WTC11 (cell line): ENCODE results near the gene C1QB. TPM values are rescaled to one million over a fixed set of nuclear protein-coding genes. Genes with fewer than 3 reads are reported as not detected.

ENCODE experiments used
- ATAC-seq: fragments of 200-7000 bp; cut with Tn5 transposase; 2 replicates; pipeline ENCODE4 v1.10.0; 2021; ENCODE audit warnings: mild to moderate bottlenecking, moderate library complexity
- CTCF ChIA-PET: fragments of 300-600 bp; sonication (Branson Sonifier 250); formaldehyde crosslinking; loops from one replicate; lab custom pipeline; 2021; ENCODE audit warnings: antibody characterized with exemption; lab: Charles Lee
- POLR2A ChIA-PET: fragments of 350-600 bp; sonication (Branson Sonifier 250); formaldehyde crosslinking; loops from one replicate; lab custom pipeline; 2021; ENCODE audit warnings: antibody characterized with exemption; lab: Charles Lee
- DNase-seq: peaks from one replicate; pipeline ENCODE4 v3.0.0; 2021; ENCODE audit warnings: low spot score
- H3K27ac Mint-ChIP-seq: 2 replicates; pipeline ENCODE4 v1.8.0; 2021; ENCODE audit warnings: mixed read lengths
- H3K27me3 Mint-ChIP-seq: 2 replicates; pipeline ENCODE4 v1.8.0; 2021; ENCODE audit warnings: low read depth, mild to moderate bottlenecking, moderate library complexity, mixed read lengths
- H3K36me3 Mint-ChIP-seq: 2 replicates; pipeline ENCODE4 v1.8.0; 2021; ENCODE audit warnings: mixed read lengths
- H3K4me1 Mint-ChIP-seq: 2 replicates; pipeline ENCODE4 v1.8.0; 2022; ENCODE audit warnings: mixed read lengths
- H3K4me3 Mint-ChIP-seq: 2 replicates; pipeline ENCODE4 v1.8.0; 2021; ENCODE audit warnings: mild to moderate bottlenecking, moderate library complexity, mixed read lengths
- H3K9me3 Mint-ChIP-seq: 2 replicates; pipeline ENCODE4 v1.8.0; 2021; ENCODE audit warnings: mixed read lengths
- CREM ChIP-seq: sonication (generic); formaldehyde crosslinking; IDR thresholded peaks from 2 replicates; pipeline ENCODE4 v1.8.1; 2022; ENCODE audit warnings: mild to moderate bottlenecking, missing genetic modification reagents, moderate library complexity
- ESRRA ChIP-seq: sonication (generic); formaldehyde crosslinking; IDR thresholded peaks from 2 replicates; pipeline ENCODE4 v1.8.1; 2022; ENCODE audit warnings: mild to moderate bottlenecking, missing genetic modification reagents, borderline replicate concordance
- GTF2I ChIP-seq: fragments of 250-450 bp; sonication (Bioruptor Pico); conservative IDR thresholded peaks from 2 replicates; pipeline ENCODE4 v1.4.0; 2021; ENCODE audit warnings: mild to moderate bottlenecking
- IRF2 ChIP-seq: sonication (generic); formaldehyde crosslinking; IDR thresholded peaks from 2 replicates; pipeline ENCODE4 v1.8.0; 2022; ENCODE audit warnings: low read depth, missing genetic modification reagents, borderline replicate concordance
- JAZF1 ChIP-seq: fragments of 250-450 bp; sonication (Bioruptor Pico); IDR thresholded peaks from 2 replicates; pipeline ENCODE4 v1.9.0; 2021; ENCODE audit warnings: moderate library complexity, mild to moderate bottlenecking, inconsistent platforms
- NFATC4 ChIP-seq: fragments of 250-450 bp; sonication (Bioruptor Pico); IDR thresholded peaks from 2 replicates; pipeline ENCODE4 v1.9.0; 2021; ENCODE audit warnings: mild to moderate bottlenecking
- NFYB ChIP-seq: sonication (generic); formaldehyde crosslinking; conservative IDR thresholded peaks from 2 replicates; pipeline ENCODE4 v1.8.0; 2022; ENCODE audit warnings: low read depth, missing genetic modification reagents
- SP1 ChIP-seq: sonication (generic); formaldehyde crosslinking; conservative IDR thresholded peaks from 2 replicates; pipeline ENCODE4 v1.8.1; 2022; ENCODE audit warnings: missing genetic modification reagents
- ZNF121 ChIP-seq: sonication (generic); formaldehyde crosslinking; IDR thresholded peaks from 2 replicates; pipeline ENCODE4 v1.8.0; 2023; ENCODE audit warnings: missing genetic modification reagents
- ZNF232 ChIP-seq: sonication (generic); formaldehyde crosslinking; IDR thresholded peaks from 2 replicates; pipeline ENCODE4 v1.8.0; 2022; ENCODE audit warnings: mild to moderate bottlenecking, missing genetic modification reagents
- ZNF423 ChIP-seq: fragments of 250-450 bp; sonication (Bioruptor Pico); IDR thresholded peaks from 2 replicates; pipeline ENCODE4 v2.1.2; 2022; ENCODE audit warnings: mild to moderate bottlenecking, moderate library complexity
- total RNA-seq: library from RNA; stranded (reverse); gene quantifications from 3 replicates; pipeline ENCODE4 v1.2.3, GENCODE V29; 2021
- TF ChIP-seq, protein P1 (sequence below): fragments of 200-600 bp; IDR thresholded peaks from 2 replicates; pipeline ENCODE4 v1.8.0; 2022; ENCODE audit warnings: antibody characterized with exemption
- TF ChIP-seq, protein P2 (sequence below): fragments of 250-450 bp; sonication (Bioruptor Pico); IDR thresholded peaks from 2 replicates; pipeline ENCODE4 v1.8.0; 2021; ENCODE audit warnings: mild to moderate bottlenecking
- TF ChIP-seq, protein P3 (sequence below): sonication (generic); formaldehyde crosslinking; conservative IDR thresholded peaks from 2 replicates; pipeline ENCODE4 v1.8.1; 2022; ENCODE audit warnings: mild to moderate bottlenecking, missing genetic modification reagents
- TF ChIP-seq, protein P4 (sequence below): fragments of 250-450 bp; sonication (Bioruptor Pico); IDR thresholded peaks from 2 replicates; pipeline ENCODE4 v1.9.0; 2021; ENCODE audit warnings: mild to moderate bottlenecking, borderline replicate concordance

The C1QB gene
- total RNA-seq, 1 experiment from 2014 or later: 0.61 TPM

DNA sequence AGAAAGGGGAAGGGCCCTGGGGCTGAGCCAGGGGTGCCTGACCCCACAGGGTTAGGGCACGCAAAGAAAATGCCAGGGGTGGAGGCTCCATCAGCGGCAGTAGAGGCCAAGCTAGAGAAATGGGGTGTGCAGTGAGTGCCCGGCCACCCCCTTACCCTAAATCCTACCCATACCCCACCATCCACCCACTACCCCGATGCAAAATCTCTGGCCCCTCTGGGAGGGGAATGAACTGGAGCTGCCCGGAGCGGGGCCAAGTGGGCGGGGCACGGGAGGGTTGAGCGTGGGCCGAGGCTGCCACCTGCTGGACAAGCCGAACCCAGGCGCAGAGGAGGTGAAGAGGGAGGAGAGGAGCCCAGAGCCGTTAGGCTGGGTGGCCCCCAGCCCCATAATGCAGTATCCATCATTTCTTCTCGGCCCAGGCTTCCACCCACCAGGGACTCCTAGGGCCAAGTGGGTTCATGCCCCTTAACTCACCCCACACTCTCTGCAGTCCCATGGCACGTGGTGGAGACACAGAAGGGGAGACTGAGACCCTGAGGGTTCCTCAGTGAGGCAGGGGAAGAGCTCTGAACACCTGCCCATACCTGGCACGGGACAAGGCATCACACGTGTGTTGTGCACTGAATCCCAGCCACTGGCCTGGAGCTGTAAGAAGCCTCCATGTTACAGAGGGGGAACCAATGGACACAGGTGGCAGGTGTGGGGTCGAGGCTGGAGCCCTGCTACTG is 11.0 kb upstream of the C1QB start:
- POLR2A ChIA-PET: no interaction called here
- no peaks in the 10 kb centered on the region for H3K9me3 Mint-ChIP-seq
- peak; percentile 80 for ATAC-seq
- no peak overlapping the region for H3K27ac Mint-ChIP-seq
- H3K27me3 Mint-ChIP-seq: 0 out of 2 replicates have a peak, but pooled peaks cover 4% of the 10 kb centered on the region
- TF ChIP-seq JAZF1 (CRISPR knock-in tag) (no peak), ZNF121 (CRISPR knock-in tag) (0 out of 2 replicates have a peak, but pooled peaks have one; percentile 23), ZNF423 (CRISPR knock-in tag) (no peak), SP1 (peak; percentile 78), NFATC4 (CRISPR knock-in tag) (no peak), GTF2I (CRISPR knock-in tag) (no peak), ZNF232 (CRISPR knock-in tag) (0 out of 2 replicates have a peak, but pooled peaks have one; percentile 42), NFYB (no peak)
- TF ChIP-seq, protein P1, sequence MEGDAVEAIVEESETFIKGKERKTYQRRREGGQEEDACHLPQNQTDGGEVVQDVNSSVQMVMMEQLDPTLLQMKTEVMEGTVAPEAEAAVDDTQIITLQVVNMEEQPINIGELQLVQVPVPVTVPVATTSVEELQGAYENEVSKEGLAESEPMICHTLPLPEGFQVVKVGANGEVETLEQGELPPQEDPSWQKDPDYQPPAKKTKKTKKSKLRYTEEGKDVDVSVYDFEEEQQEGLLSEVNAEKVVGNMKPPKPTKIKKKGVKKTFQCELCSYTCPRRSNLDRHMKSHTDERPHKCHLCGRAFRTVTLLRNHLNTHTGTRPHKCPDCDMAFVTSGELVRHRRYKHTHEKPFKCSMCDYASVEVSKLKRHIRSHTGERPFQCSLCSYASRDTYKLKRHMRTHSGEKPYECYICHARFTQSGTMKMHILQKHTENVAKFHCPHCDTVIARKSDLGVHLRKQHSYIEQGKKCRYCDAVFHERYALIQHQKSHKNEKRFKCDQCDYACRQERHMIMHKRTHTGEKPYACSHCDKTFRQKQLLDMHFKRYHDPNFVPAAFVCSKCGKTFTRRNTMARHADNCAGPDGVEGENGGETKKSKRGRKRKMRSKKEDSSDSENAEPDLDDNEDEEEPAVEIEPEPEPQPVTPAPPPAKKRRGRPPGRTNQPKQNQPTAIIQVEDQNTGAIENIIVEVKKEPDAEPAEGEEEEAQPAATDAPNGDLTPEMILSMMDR: peak; percentile 82
- TF ChIP-seq, protein P2, sequence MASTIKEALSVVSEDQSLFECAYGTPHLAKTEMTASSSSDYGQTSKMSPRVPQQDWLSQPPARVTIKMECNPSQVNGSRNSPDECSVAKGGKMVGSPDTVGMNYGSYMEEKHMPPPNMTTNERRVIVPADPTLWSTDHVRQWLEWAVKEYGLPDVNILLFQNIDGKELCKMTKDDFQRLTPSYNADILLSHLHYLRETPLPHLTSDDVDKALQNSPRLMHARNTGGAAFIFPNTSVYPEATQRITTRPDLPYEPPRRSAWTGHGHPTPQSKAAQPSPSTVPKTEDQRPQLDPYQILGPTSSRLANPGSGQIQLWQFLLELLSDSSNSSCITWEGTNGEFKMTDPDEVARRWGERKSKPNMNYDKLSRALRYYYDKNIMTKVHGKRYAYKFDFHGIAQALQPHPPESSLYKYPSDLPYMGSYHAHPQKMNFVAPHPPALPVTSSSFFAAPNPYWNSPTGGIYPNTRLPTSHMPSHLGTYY (CRISPR knock-in tag): no peak
- H3K4me3 Mint-ChIP-seq: no peak overlapping the region
- H3K4me1 Mint-ChIP-seq: peaks cover 5% of the 10 kb centered on the region
- CTCF ChIA-PET: interaction anchor here (0.5 to 3.0 kb wide), 42 partner anchors 11 to 524 kb away, joined by 3 to 68 read pairs (median 4); partner anchors contain the start of gene C1QB
- no peaks in the 10 kb centered on the region for H3K36me3 Mint-ChIP-seq
- peak; percentile 90 for DNase-seq

DNA sequence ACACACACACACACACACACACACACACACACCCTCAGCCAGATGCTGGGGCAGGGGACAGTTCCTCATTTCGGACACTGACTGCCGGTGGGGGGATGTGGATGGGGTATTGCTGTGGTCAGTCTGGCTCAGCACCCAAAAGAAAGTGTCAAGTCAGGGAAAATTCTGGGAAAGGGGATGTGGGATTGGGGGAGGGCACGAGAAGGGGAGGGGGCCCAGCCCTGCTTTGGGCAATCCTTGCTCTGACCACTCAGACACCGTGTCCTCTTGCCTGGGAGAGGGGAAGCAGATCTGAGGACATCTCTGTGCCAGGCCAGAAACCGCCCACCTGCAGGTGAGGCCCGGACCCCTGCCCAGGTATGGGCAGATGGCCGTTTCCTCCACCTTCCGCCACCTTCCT is 9.7 kb upstream of the C1QB start, which contains the start of gene C1QC:
TSS of gene C1QC (plus strand) at position 253 of the 400 bp plus-strand sequence. CDS start 391 bp downstream, outside the sequence.
- CTCF ChIA-PET: no interaction called here

More for the DNA sequence above, 9.7 kb upstream of the C1QB start, which contains the start of gene C1QC:
- POLR2A ChIA-PET: interaction anchor here (0.6 kb wide), 1 partner anchor 111 kb away, joined by 3 read pairs; no protein-coding TSS in a partner anchor
- Mint-ChIP-seq H3K4me3 (no peak within 1 kb of the TSS), H3K27me3 (0 out of 2 replicates have a peak, but pooled peaks cover 4% of the 10 kb centered on the region), H3K27ac (no peak within 1 kb of the TSS), H3K36me3 (no peaks in the 10 kb centered on the region), H3K9me3 (no peaks in the 10 kb centered on the region), H3K4me1 (peaks cover 5% of the 10 kb centered on the region)
- no peak for ATAC-seq
- DNase-seq: no peak
- no peak for TF ChIP-seq ZNF232 (CRISPR knock-in tag)
- no peak for TF ChIP-seq CREM
- TF ChIP-seq, protein P3, sequence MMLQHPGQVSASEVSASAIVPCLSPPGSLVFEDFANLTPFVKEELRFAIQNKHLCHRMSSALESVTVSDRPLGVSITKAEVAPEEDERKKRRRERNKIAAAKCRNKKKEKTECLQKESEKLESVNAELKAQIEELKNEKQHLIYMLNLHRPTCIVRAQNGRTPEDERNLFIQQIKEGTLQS: no peak
- no peak for TF ChIP-seq ESRRA
- TF ChIP-seq IRF2: no peak
- TF ChIP-seq, protein P4, sequence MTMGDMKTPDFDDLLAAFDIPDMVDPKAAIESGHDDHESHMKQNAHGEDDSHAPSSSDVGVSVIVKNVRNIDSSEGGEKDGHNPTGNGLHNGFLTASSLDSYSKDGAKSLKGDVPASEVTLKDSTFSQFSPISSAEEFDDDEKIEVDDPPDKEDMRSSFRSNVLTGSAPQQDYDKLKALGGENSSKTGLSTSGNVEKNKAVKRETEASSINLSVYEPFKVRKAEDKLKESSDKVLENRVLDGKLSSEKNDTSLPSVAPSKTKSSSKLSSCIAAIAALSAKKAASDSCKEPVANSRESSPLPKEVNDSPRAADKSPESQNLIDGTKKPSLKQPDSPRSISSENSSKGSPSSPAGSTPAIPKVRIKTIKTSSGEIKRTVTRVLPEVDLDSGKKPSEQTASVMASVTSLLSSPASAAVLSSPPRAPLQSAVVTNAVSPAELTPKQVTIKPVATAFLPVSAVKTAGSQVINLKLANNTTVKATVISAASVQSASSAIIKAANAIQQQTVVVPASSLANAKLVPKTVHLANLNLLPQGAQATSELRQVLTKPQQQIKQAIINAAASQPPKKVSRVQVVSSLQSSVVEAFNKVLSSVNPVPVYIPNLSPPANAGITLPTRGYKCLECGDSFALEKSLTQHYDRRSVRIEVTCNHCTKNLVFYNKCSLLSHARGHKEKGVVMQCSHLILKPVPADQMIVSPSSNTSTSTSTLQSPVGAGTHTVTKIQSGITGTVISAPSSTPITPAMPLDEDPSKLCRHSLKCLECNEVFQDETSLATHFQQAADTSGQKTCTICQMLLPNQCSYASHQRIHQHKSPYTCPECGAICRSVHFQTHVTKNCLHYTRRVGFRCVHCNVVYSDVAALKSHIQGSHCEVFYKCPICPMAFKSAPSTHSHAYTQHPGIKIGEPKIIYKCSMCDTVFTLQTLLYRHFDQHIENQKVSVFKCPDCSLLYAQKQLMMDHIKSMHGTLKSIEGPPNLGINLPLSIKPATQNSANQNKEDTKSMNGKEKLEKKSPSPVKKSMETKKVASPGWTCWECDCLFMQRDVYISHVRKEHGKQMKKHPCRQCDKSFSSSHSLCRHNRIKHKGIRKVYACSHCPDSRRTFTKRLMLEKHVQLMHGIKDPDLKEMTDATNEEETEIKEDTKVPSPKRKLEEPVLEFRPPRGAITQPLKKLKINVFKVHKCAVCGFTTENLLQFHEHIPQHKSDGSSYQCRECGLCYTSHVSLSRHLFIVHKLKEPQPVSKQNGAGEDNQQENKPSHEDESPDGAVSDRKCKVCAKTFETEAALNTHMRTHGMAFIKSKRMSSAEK (CRISPR knock-in tag): no peak
